Ovary (tissue), 3 donors: ENCODE measurements around the gene LEMD3.

Experiments
- EP300 ChIP-seq: sonication (generic); formaldehyde crosslinking; IDR thresholded peaks from one replicate; pipeline ENCODE4 v1.6.1; 2017; ENCODE audit warnings: antibody characterized with exemption
- POLR2A ChIP-seq: fragments of 450-650 bp; IDR thresholded peaks from one replicate; pipeline ENCODE4 v1.6.1; 2017; ENCODE audit warnings: antibody characterized with exemption, mild to moderate bottlenecking, moderate library complexity
- TF ChIP-seq, protein P1 (sequence below), 3 donors: fragments of 450-650 bp in 2 of 3; fragments of 200-600 bp in 1 of 3; IDR thresholded peaks; one replicate each; pipeline versions ENCODE4 v1.5.1 to v1.8.0; 2016 to 2022; ENCODE audit warnings: antibody characterized with exemption in 3 of 3, mild to moderate bottlenecking in 1 of 3
- donor health status: DM: no; HTN: no; CAD: no.

DNA sequence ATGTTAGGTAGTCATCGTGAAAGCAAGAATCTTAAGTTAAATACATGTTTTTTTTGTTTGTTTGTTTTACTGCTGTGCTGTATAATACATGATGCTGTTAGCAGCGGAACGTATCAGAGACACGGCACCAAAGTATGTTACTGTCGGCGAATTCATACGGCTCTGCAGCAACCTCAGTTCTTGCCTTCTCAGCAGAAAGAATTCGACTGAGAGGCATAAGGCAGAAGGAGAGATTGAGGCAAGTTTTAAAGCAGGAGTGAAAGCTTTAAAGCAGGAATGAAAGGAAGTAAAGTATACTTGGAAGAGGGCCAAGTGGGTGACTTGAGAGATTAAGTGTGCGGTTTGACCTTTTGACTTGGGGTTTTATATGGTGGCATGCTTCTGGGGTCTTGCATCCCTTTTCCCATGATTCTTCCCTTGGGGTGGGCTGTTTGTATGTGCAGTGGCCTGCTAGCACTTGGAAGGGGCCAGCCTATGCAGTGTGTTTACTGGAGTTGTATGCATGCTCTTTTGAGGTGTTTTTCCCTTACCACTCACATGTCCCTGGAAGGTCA lies 23.7 kb downstream of the LEMD3 start:
- TF ChIP-seq POLR2A (no peak), EP300 (no peak)
- TF ChIP-seq, protein P1, sequence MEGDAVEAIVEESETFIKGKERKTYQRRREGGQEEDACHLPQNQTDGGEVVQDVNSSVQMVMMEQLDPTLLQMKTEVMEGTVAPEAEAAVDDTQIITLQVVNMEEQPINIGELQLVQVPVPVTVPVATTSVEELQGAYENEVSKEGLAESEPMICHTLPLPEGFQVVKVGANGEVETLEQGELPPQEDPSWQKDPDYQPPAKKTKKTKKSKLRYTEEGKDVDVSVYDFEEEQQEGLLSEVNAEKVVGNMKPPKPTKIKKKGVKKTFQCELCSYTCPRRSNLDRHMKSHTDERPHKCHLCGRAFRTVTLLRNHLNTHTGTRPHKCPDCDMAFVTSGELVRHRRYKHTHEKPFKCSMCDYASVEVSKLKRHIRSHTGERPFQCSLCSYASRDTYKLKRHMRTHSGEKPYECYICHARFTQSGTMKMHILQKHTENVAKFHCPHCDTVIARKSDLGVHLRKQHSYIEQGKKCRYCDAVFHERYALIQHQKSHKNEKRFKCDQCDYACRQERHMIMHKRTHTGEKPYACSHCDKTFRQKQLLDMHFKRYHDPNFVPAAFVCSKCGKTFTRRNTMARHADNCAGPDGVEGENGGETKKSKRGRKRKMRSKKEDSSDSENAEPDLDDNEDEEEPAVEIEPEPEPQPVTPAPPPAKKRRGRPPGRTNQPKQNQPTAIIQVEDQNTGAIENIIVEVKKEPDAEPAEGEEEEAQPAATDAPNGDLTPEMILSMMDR (IDR thresholded peaks at IDR 0.05), result no peak
